ENCODE data around the gene CRP.
"Not testable (repeated sequence)": the region's sequence is repeated elsewhere in the genome, so short reads cannot be mapped to it uniquely, and the experiment has no call there.

Gene CRP, protein sequence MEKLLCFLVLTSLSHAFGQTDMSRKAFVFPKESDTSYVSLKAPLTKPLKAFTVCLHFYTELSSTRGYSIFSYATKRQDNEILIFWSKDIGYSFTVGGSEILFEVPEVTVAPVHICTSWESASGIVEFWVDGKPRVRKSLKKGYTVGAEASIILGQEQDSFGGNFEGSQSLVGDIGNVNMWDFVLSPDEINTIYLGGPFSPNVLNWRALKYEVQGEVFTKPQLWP

DNA sequence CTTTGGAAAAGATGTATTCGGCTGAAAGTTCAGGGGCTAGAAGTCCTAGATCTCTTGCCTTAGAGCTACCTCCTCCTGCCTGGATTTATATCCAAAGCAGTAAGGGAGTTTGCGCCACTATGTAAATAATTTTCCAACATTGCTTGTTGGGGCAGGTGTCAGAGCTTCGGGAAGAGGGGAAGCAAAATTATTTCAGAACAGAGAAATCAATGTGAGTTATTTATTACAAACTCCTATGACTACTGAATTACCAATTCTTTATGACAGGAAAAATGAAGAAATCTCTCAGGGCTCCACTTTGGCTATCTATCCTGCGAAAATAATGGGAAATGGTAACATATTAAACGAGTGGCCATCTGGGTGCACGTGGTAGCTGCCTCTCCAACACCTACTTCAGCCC lies at the start of gene CRP:
Gene CRP, minus strand, starts transcription at position 61 of the 400 bp plus-strand sequence. CDS start 104 bp downstream, outside the sequence.
- DNase-seq, result no peak

DNA sequence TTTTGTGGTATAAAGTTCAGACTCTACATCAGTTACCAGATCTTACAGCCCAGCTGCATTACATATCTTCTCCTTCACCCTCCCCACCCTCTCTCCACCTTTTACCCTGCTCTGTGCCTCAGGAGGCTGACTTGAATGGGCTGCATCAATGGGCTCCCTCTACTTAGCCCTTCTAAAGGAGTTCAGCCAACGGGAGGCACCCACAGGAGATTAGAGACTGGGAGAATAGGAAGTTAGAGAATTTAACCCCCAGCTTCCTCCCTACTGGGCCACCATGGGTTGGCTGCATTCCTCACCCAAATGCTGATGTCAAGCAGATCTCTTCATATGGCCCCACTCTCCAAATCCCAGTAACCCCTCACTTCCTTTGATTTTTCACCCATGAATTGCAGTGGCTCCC lies 49.3 kb upstream of the CRP start:
- no peak for DNase-seq

- DNase-seq, result no peak
Observed at GRCh38 chr1:159756397-159756796, 42.0 kb upstream of the CRP start.

GRCh38 chr1:159755451-159756007 lies 41.1 kb upstream of the CRP start:
- DNase-seq, result no peak

DNA sequence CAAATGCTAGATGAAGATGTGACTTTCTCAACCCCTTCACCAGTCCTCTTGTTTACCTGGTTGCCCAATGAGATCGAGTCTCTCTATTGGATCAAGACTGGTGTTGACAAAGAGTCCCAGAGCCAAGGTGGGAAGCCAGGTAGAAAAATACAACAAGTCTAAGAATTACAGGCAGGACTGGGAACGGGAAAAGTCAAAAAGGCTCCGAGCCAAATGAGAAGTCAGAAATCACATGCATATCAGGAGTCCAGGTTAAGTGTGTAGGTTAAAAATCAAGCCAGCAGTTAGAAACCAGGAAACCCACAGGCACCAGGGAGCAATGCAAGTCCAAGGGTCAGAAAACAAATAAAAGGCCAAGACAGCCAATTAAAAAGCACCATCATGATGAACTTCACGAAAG lies 39.0 kb upstream of the CRP start:
- DNase-seq, result no peak

- no peak for DNase-seq
Observed at GRCh38 chr1:159752135-159752580, 37.8 kb upstream of the CRP start.

DNA sequence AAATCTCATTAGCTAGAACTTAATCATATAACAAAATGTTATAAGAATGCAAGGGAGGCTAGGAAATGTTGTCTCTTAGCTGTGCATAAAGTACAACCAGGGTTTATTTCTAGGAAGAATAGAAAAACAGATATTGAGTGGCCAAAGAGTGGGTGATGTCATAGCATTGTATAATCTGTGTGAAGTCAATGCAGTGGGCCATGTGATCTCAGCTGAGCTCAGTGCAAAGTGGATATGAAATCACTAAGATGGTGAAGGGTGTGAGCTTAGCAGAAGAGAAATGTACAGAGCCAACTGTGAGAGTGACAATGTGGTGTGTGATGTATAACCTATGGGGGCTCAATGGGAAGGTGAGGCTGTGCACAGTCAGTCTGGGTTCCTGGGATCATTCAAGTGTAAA lies 36.6 kb upstream of the CRP start:
- DNase-seq, result no peak

DNA sequence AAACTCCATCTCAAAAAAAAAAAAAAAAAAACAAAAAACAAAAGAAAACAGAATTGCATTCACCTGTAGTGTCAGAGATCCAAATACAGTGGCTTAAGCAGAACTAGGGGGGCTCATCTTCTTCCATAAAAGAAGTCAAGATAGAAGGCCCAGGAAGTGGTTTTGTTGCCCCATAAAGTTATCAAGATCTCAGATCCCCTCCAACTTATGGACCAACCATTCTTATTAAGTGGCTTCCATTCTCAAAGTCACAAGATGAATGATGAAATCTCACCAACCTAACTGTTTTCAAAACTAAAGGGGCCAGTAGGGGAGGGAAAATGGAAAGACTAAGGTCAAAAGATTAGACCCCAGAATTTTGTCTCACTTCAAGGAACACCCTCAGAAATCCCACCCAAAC lies 36.2 kb upstream of the CRP start:
- no peak for DNase-seq

- DNase-seq, result no peak
Observed at GRCh38 chr1:159749630-159750029, 35.2 kb upstream of the CRP start.

DNA sequence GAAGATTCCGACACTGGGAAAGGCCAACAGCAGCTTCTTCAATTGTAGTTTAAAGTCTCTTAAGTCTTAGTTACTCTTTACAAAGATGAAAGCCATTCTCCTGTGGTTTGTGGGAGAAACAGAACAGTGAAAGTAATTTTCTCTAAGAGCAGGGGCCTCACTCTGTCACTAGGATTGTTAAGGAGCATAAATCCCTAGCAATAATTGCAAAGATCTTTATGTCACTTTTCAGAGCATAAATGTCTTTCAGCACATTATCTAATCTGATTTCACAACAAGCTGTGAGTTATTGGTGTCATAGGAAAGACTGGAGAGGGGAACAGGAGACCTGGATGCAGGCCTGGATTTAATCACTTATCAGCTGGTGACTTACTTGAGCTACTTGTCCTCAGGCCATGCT lies 34.0 kb upstream of the CRP start:
- no peak for DNase-seq

DNA sequence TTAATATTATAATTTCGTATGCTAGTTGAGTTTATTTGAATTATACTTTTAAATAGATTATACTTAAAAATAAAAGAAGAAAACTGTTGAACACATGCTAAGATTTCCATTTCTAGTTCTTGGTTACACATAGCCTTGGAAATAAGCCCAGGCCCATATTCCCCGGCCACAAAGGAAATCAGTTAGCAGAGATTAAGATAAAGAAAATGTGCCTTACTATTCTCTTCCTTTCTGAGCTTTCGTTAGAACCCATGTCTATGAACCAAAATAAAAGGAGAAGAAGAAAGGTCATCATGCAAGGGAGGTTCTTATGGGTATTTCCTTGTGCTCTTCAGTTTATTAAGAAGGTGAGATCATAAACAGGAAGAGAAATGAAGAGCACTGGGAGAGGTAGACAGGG lies 32.3 kb upstream of the CRP start:
- no peak for DNase-seq

- no peak for DNase-seq
Observed at GRCh38 chr1:159743651-159744410, 29.4 kb upstream of the CRP start.

GRCh38 chr1:159737238-159737916 lies 23.0 kb upstream of the CRP start:
- no peak for DNase-seq

GRCh38 chr1:159723188-159723587 lies 8.8 kb upstream of the CRP start:
- DNase-seq, result not testable (repeated sequence)

GRCh38 chr1:159719990-159720389 lies 5.6 kb upstream of the CRP start:
- DNase-seq, result no peak

- no peak for DNase-seq
Observed at GRCh38 chr1:159715855-159716254, 1.5 kb upstream of the CRP start.

DNA sequence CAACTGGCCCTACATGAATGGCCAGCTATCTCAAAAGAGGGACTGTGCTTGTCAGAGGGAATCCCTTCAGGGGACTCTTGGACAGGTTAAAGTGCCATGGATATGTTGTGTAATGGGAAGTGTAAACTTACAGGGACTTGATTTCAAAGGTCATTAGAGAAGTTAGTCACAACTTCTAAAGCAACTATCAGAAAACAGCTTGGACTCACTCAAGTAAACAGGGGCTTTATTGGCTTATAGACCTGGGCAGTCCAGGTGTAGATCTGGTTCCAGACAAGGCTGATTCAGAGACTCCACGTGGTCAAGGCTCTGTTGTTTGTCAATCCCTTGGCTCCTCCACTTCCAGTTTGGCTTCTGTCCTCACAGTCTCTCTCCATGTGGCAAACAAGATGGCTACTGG lies 2.3 kb downstream of the CRP start:
- no peak for DNase-seq

GRCh38 chr1:159707472-159708260 lies 6.7 kb downstream of the CRP start:
- no peak for DNase-seq

DNA sequence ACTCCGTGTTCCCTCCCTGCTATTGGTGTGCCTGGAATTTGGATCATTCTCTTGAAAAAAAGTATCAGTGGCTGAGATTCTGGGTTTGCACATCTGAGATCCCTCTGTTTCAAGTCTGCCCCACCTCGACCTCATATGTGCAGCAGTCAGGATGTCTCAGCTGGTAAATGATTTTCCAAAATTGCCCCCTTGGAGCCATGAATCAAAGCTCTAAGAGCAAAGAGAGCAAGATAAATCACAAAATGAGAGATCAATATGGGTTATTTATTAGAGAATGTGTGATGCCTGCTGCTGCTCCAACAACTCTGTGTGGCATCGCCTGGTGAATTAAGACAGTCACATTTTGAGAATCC lies 8.5 kb downstream of the CRP start:
- no peak for DNase-seq

DNA sequence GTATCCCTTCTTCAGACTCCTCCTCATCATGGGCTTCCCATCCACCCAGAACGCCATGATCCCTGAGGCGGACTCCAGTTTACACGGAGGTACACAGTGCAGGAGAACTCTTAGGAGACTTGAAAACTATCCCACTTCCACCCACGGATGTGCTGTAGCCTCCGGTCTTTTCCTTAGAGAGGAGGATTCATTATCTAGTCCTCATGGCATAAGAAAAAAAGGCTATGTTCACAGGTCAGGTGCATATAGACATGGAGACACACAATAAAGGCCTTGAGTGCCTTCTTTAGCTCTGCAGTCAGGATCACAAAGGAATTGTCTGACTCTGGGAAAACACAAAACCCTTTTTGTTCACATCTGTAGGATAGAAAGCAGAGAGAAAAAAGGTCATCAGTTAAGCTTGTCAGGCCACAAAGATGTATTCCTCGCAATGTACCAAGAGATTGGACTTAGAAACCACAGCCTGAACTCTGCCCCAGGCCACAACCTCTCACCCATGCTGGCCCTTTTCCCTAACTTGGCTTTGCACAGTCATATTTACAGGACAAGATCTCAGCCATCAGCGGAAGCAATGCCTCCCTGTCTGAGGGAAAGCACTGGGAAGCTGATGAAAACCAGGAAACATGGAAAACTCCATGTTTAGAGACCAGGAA lies 9.0 kb downstream of the CRP start:
- DNase-seq, result no peak

DNA sequence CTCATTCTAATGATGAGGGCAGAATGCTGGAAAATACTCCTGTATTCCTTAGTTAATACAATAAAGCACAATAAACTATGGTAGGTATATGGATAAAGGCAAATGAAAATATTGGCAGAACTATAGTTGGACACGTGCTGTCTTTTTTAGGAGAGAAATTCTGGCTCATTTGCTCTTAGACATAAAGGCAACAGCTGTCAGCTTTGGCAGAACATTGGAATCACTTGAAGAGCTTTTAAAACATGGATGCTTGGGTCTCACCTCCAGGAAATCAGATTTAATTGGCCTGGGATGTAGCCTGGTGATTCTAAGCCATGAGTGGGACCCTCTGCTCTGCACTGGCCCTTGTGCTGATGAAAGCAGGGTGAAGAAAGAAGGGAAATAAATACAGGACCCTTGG lies 9.9 kb downstream of the CRP start:
- no peak for DNase-seq

- DNase-seq, result no peak
Observed at GRCh38 chr1:159700312-159700711, 14.1 kb downstream of the CRP start.

GRCh38 chr1:159699653-159700052 lies 14.7 kb downstream of the CRP start:
- DNase-seq, result no peak
